NCI-H1092 treated with DMSO at 0.1 percent for 48 hours (cell line): ENCODE measurements around the gene KIF2C.
"Not testable (repeated sequence)": the region's sequence is repeated elsewhere in the genome, so short reads cannot be mapped to it uniquely, and the experiment has no call there.

Experiments used
- DNase-seq: peaks from one replicate; lab custom pipeline; 2025; lab: John Stamatoyannopoulos, UW

The KIF2C gene

DNA sequence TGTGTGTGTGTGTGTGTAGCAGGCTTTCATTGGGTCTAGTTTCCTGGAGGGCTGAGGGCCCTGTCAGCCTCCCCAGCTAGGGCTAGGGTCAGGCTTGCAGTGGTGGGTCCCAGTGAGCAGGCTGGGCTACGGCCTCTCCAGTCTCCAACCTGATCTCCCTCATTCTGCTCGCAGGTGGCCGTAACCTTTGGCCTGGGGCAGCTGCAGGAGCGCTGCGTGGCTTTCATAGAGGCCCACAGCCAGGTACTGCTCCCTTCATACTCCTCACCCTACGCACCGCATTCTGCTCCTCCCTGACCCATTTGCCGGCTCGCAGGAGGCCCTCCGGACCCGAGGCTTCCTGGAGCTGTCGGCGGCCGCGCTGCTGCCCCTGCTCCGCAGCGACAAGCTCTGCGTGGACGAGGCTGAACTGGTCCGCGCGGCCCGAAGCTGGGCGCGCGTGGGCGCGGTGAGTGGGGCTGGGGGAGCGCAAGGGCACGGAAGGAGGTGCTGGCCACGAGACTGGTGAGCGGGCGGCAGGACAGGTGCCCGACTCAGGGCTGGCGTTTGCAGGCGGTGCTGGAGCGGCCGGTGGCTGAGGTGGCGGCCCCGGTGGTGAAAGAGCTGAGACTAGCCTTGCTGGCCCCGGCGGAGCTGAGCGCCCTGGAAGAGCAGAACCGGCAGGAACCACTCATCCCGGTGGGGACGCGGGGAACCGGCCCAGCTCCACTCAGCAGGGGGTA lies 73.3 kb downstream of the KIF2C start:
- DNase-seq: no peak

DNA sequence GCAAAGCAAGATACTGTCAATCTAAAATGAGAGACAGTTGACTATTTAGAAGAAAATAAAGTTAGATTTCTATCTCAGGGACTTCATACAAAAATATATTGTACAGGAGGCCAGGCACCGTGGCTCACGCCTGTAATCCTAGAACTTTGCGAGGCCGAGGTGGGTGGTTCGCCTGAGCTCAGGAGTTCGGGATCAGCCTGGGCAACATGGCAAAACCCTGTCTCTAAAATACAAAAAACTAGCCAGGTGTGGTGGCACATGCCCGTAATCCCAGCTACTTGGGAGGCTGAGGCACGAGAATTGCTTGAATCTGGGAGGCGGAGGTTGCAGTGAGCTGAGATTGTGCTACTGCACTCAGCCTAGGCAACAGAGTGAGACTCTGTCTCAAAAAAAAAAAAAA lies 76.3 kb downstream of the KIF2C start:
- not testable (repeated sequence) for DNase-seq

DNA sequence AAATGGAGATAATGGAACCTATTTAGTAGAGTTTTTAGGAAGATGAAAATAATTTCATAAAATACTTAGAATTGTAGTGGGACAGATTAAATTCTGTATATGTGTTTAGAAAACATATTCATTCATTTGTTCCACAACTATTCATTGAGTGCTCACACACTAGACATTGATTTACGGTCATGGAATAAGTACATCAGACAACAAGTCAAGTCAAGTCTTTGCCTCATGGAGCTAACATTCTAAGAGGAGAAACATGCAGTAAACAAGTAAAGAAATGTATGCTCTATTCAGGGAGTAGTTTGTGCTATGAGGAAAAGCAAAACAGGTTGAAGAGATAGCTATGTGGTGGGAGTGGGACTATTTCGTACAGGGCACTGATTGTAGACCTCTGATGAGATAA lies 77.7 kb downstream of the KIF2C start:
- no peak for DNase-seq
